ENCODE results near the gene ZIC4. TPM values are rescaled to one million over a fixed set of nuclear protein-coding genes. Genes with fewer than 3 reads are reported as not detected.

The ZIC4 gene
- total and polyA plus RNA-seq, 2 of the 8 experiments (the other 6 are each of a cell fraction or from before 2014, with no cell fraction given), result 0.03 to 0.13 TPM

DNA sequence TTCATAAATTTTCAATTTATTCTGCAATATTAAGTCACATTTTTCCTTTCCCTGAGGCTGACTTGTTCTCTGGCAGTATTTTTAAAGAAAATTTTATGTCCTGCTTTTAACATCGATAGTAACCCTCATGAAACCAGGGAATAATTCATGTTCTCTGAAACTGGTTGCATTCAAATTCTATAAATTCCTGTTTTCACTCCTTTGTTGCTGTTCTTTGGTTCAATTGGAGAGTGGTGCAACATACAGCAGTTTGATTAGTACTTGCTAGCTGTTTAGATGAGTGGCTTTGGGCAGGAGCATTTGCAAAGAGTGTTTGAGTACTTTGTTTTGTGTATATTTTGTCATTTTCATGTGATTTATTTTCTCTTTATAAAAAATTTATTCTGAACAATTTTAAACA lies 22.0 kb upstream of the ZIC4 start:
- H2BK15ac ChIP-seq (ENCODE audit: low read length), result no peak overlapping the region
- H2BK5ac ChIP-seq (ENCODE audit: low read depth, low read length), result no peak overlapping the region
- FAIRE-seq (no peak), DNase-seq (ENCODE audit: low read depth in 1 of 2, low spot score in 2 of 2) (no peak)
- no peak overlapping the region for H2AK5ac ChIP-seq (ENCODE audit: low read depth, low read length)
- peaks cover 18 to 33% (median 23%) of the 10 kb centered on the region in 4 experiments; a peak in 6 of 7 replicates for H3K27me3 ChIP-seq (replicated peaks in 1 of 4; ENCODE audit: control insufficient read depth in 3 of 4, extremely low read depth in 1 of 4, insufficient read depth in 3 of 4, low read length in 3 of 4)
- H2AFZ ChIP-seq (ENCODE audit: low read length), result no peak overlapping the region
- 90% methylated on average over 1 of the region's 1 CpG; no CpG with 5 or more reads in 1 of the 2 experiments for WGBS, 2 experiments (ENCODE audit: extremely low coverage in 1 of 2, insufficient coverage in 1 of 2, insufficient read length in 1 of 2, insufficient replicate concordance in 2 of 2, low coverage in 1 of 2, low lambda C conversion rate in 2 of 2, missing lambda C conversion rate in 1 of 2)
- no peak overlapping the region for H4K91ac ChIP-seq (replicated peaks; ENCODE audit: insufficient read length, low read length)
- no peak overlapping the region for H2BK12ac ChIP-seq (ENCODE audit: low read depth, low read length)
- POLR2A ChIA-PET (ENCODE audit: partially characterized antibody), result no interaction called here
- H3K14ac ChIP-seq (ENCODE audit: insufficient read length), result no peak overlapping the region
- no peak overlapping the region for H3K23ac ChIP-seq (ENCODE audit: insufficient read length)
- H2BK20ac ChIP-seq (ENCODE audit: low read length), result no peak overlapping the region
- H3K9me3 ChIP-seq (ENCODE audit: insufficient read depth in 2 of 2, low read depth in 1 of 2, low read length in 1 of 2), result no peaks in the 10 kb centered on the region
- no peak overlapping the region for H2BK120ac ChIP-seq (replicated peaks; ENCODE audit: low read depth, low read length)
- no peak overlapping the region for H3K27ac ChIP-seq (ENCODE audit: low read depth, low read length)
- H3K56ac ChIP-seq (replicated peaks; ENCODE audit: insufficient read length, low read depth, low read length), result no peak overlapping the region
- no peak overlapping the region for H4K5ac ChIP-seq (ENCODE audit: insufficient read length, low read depth, low read length)
- no peaks in the 10 kb centered on the region for H3K79me1 ChIP-seq (ENCODE audit: low read depth, low read length)
- CTCF ChIA-PET (ENCODE audit: partially characterized antibody), result interaction anchor here (0.6 to 1.3 kb wide), 6 partner anchors 11 to 461 kb away, joined by 3 to 4 read pairs (median 3); no protein-coding TSS in a partner anchor
- H3K4me2 ChIP-seq (ENCODE audit: insufficient read depth in 1 of 2, low read depth in 2 of 2, low read length in 2 of 2), result no peak overlapping the region
- H3K79me2 ChIP-seq (ENCODE audit: control insufficient read depth in 1 of 2, insufficient read depth in 2 of 2, low read length in 2 of 2), result no peaks in the 10 kb centered on the region
- no peaks in the 10 kb centered on the region for H3K36me3 ChIP-seq (ENCODE audit: control insufficient read depth in 2 of 4, insufficient read depth in 4 of 4, low read length in 3 of 4)
- peaks cover 0 to 3% of the 10 kb centered on the region in 2 experiments for H4K20me1 ChIP-seq (replicated peaks in 1 of 2; ENCODE audit: control insufficient read depth in 1 of 2, insufficient read depth in 2 of 2, low read length in 2 of 2)
- peaks cover 0 to 9% (median under 1%) of the 10 kb centered on the region in 4 experiments; a peak in 5 of 7 replicates for H3K4me1 ChIP-seq (replicated peaks in 1 of 4; ENCODE audit: control insufficient read depth in 3 of 4, insufficient read depth in 4 of 4, low read length in 3 of 4)
- H4K8ac ChIP-seq (ENCODE audit: extremely low read depth, insufficient read depth, low read length), result no peak overlapping the region
- no peak overlapping the region for H3K4me3 ChIP-seq (ENCODE audit: extremely low read depth in 1 of 4, insufficient read depth in 2 of 4, low read depth in 3 of 4, low read length in 4 of 4)
- no peak overlapping the region; a peak in 1 of 7 replicates for H3K9ac ChIP-seq (replicated peaks in 1 of 4; ENCODE audit: extremely low read depth in 1 of 4, low read depth in 3 of 4, low read length in 3 of 4)
- no peak overlapping the region for H3K4ac ChIP-seq (replicated peaks; ENCODE audit: insufficient read length, low read depth, low read length)
- no peak overlapping the region for H3K18ac ChIP-seq (ENCODE audit: extremely low read depth, low read length)
- no peaks in the 10 kb centered on the region; the same call in 1 of the 2 replicates for H3K23me2 ChIP-seq (ENCODE audit: low read depth, low read length)

Measured in H1 (cell line).